HepG2 (cell line): ENCODE measurements around the gene FAM3D. TPM values are rescaled to one million over a fixed set of nuclear protein-coding genes. Genes with fewer than 3 reads are reported as not detected.

Experiments used
- ATAC-seq: fragments of 200-7000 bp; cut with Tn5 transposase; 3 replicates; pipeline ENCODE4 v1.9.1; 2020; ENCODE audit warnings: mild to moderate bottlenecking, moderate library complexity
- BruUV-seq: library from RNA; stranded (reverse); fragments of 400-500 nt; replicated peaks from 2 replicates; lab custom pipeline; 2021; lab: Mats Ljungman, UMichigan
- CTCF ChIA-PET: fragments of 300-600 bp; formaldehyde crosslinking; extraction: SDS; loops from one replicate; lab custom pipeline; 2021; ENCODE audit warnings: low total read pairs, inconsistent platforms, low intra/inter-chr PET ratio; lab: Yijun Ruan, JAX
- POLR2A ChIA-PET: fragments of 350-600 bp; sonication (Branson Sonifier 250); formaldehyde crosslinking; loops from one replicate; lab custom pipeline; 2020; ENCODE audit warnings: antibody characterized with exemption, inconsistent platforms; lab: Yijun Ruan, JAX
- DNase-seq: peaks from one replicate; pipeline ENCODE4 v3.0.0-alpha.2; 2015; ENCODE audit warnings: low spot score
- FAIRE-seq: peaks from 3 replicates; lab custom pipeline; 2011; peaks lifted over from hg19 to GRCh38; lab: Jason Lieb, UNC
- H2AFZ ChIP-seq: one replicate; pipeline ENCODE4 v1.6.1; 2011; ENCODE audit warnings: low read length, inconsistent platforms
- H3K27ac ChIP-seq: fragments of 300-600 bp; 3 replicates; pipeline ENCODE4 v1.8.0; 2011; ENCODE audit warnings: mixed run types, mild to moderate bottlenecking, mixed read lengths, low read length, inconsistent platforms; ENCODE audit not compliant: insufficient read depth; ENCODE audit errors: extremely low read length
- H3K27me3 ChIP-seq, 2 experiments: fragments of 200-600 bp in 1 of 2; 2 replicates in 1 of 2; 3 replicates in 1 of 2; pipeline versions ENCODE4 v1.6.0 to v1.8.0; 2011; ENCODE audit warnings: low read length in 2 of 2, mild to moderate bottlenecking in 2 of 2, moderate library complexity in 2 of 2, inconsistent platforms in 1 of 2; ENCODE audit not compliant: insufficient read depth in 2 of 2, control insufficient read depth in 1 of 2
- H3K36me3 ChIP-seq, 2 experiments: fragments of 200-600 bp in 1 of 2; replicated peaks in 1 of 2; 2 replicates in 1 of 2; 3 replicates in 1 of 2; pipeline versions ENCODE4 v1.5.1 to v1.8.0; 2011; ENCODE audit warnings: low read length in 2 of 2, inconsistent platforms in 1 of 2; ENCODE audit not compliant: insufficient read depth in 2 of 2, control insufficient read depth in 1 of 2
- H3K4me1 ChIP-seq: 2 replicates; pipeline ENCODE4 v1.5.1; 2012; ENCODE audit warnings: low read length, inconsistent platforms; ENCODE audit not compliant: insufficient read depth
- H3K4me2 ChIP-seq: 2 replicates; pipeline ENCODE4 v1.6.0; 2011; ENCODE audit warnings: low read depth, low read length, inconsistent platforms
- H3K4me3 ChIP-seq, 3 experiments: fragments of 200-600 bp in 1 of 3; sonication (generic), shearing (Covaris generic) in 1 of 3; replicated peaks in 1 of 3; 2 replicates each; pipeline ENCODE4 v1.5.1; 2011 to 2016; ENCODE audit warnings: low read length in 3 of 3, inconsistent platforms in 2 of 3, low read depth in 2 of 3, mild to moderate bottlenecking in 2 of 3, control low read depth in 1 of 3, mixed read lengths in 1 of 3; ENCODE audit not compliant: insufficient read depth in 1 of 3
- H3K79me2 ChIP-seq: one replicate; pipeline ENCODE4 v1.6.1; 2011; ENCODE audit warnings: low read length, inconsistent platforms; ENCODE audit not compliant: insufficient read depth
- H3K9ac ChIP-seq: 2 replicates; pipeline ENCODE4 v1.6.0; 2011; ENCODE audit warnings: mild to moderate bottlenecking, low read depth, low read length, inconsistent platforms; ENCODE audit not compliant: insufficient read depth
- H3K9me3 ChIP-seq: 2 replicates; pipeline ENCODE4 v1.5.1; 2012; ENCODE audit warnings: mild to moderate bottlenecking, low read length
- H4K20me1 ChIP-seq: 2 replicates; pipeline ENCODE4 v1.6.0; 2011; ENCODE audit warnings: inconsistent platforms, mild to moderate bottlenecking, low read length, moderate library complexity; ENCODE audit not compliant: insufficient read depth
- AHR ChIP-seq: IDR thresholded peaks from 2 replicates; pipeline ENCODE4 v1.6.1; 2018; ENCODE audit warnings: missing genetic modification reagents, missing compliant biosample characterization
- ATAD3A ChIP-seq: sonication (generic); formaldehyde crosslinking; IDR thresholded peaks from 2 replicates; pipeline ENCODE4 v1.4.0; 2020; ENCODE audit warnings: missing genetic modification reagents
- BORCS8-MEF2B ChIP-seq: sonication (generic); formaldehyde crosslinking; IDR thresholded peaks from 2 replicates; pipeline ENCODE4 v1.8.0; 2022; ENCODE audit warnings: mild to moderate bottlenecking, missing genetic modification reagents
- HNF1B ChIP-seq: sonication (generic); formaldehyde crosslinking; IDR thresholded peaks from 2 replicates; pipeline ENCODE4 v1.5.1; 2020; ENCODE audit warnings: mild to moderate bottlenecking, moderate library complexity, missing genetic modification reagents
- SMC3 ChIP-seq: IDR thresholded peaks from 2 replicates; pipeline ENCODE4 v1.6.1; 2011; ENCODE audit warnings: low read length, improper control_type of control experiment
- ZC3H13 ChIP-seq: sonication (generic); formaldehyde crosslinking; IDR thresholded peaks from 2 replicates; pipeline ENCODE4 v1.8.1; 2023; ENCODE audit warnings: mild to moderate bottlenecking, missing genetic modification reagents, moderate library complexity
- ZFP62 ChIP-seq: sonication (generic); formaldehyde crosslinking; IDR thresholded peaks from 2 replicates; pipeline ENCODE4 v1.4.0; 2020; ENCODE audit warnings: missing genetic modification reagents
- ZMYM3 ChIP-seq: sonication (generic); formaldehyde crosslinking; IDR thresholded peaks from 2 replicates; pipeline ENCODE4 v1.5.1; 2020; ENCODE audit warnings: mild to moderate bottlenecking, missing genetic modification reagents
- ZNF12 ChIP-seq: sonication (generic); formaldehyde crosslinking; IDR thresholded peaks from 2 replicates; pipeline ENCODE4 v1.5.0; 2020; ENCODE audit warnings: missing genetic modification reagents
- ZNF234 ChIP-seq: sonication (generic); formaldehyde crosslinking; conservative IDR thresholded peaks from 2 replicates; pipeline ENCODE4 v1.5.1; 2020; ENCODE audit warnings: mild to moderate bottlenecking, missing genetic modification reagents
- ZNF530 ChIP-seq: sonication (generic); formaldehyde crosslinking; IDR thresholded peaks from 2 replicates; pipeline ENCODE4 v1.5.0; 2020; ENCODE audit warnings: low read depth, mild to moderate bottlenecking, missing genetic modification reagents
- ZNF672 ChIP-seq: sonication (generic); formaldehyde crosslinking; IDR thresholded peaks from 2 replicates; pipeline ENCODE4 v1.8.1; 2022; ENCODE audit warnings: missing genetic modification reagents
- ZNF7 ChIP-seq: IDR thresholded peaks from 2 replicates; pipeline ENCODE4 v1.6.1; 2016; ENCODE audit warnings: missing biosample characterization, missing genetic modification reagents
- ZNF737 ChIP-seq: sonication (generic); formaldehyde crosslinking; IDR thresholded peaks from 2 replicates; pipeline ENCODE4 v1.5.0; 2020; ENCODE audit warnings: missing genetic modification reagents, mild to moderate bottlenecking, borderline replicate concordance
- ZSCAN31 ChIP-seq: sonication (generic); formaldehyde crosslinking; IDR thresholded peaks from 2 replicates; pipeline ENCODE4 v1.5.0; 2020; ENCODE audit warnings: low read depth, mild to moderate bottlenecking, missing genetic modification reagents
- ZSCAN5A ChIP-seq: sonication (generic); formaldehyde crosslinking; IDR thresholded peaks from 2 replicates; pipeline ENCODE4 v1.8.0; 2022; ENCODE audit warnings: mild to moderate bottlenecking, missing genetic modification reagents, borderline replicate concordance
- WGBS: methylation state at CpG from one replicate; pipeline ENCODE4 v1.1.6; 2017; ENCODE audit warnings: low lambda C conversion rate; 5-methylcytosine and 5-hydroxymethylcytosine counted together
- in situ Hi-C: cut with HindIII; loops from 2 replicates; pipeline ENCODE4 v1.10.0; 2017; ENCODE audit warnings: low pct_unique_long_range_greater_than_20kb; ENCODE audit not compliant: extremely low pct_ligation_motif_present
- intact Hi-C: fragments of 100-400 bp; cut with micrococcal nuclease; formaldehyde crosslinking; loops from one replicate; pipeline ENCODE4 v1.10.0; 2022; ENCODE audit not compliant: unreplicated experiment
- polyA plus RNA-seq, 8 experiments: library from polyadenylated mRNA; depleted of rRNA in 3 of 8; stranded (reverse) in 7 of 8; unstranded in 1 of 8; fragments of >200 nt; fragmentation: Illumina TruSeq in 4 of 8; extraction: Trizol in 4 of 8; gene quantifications; 2 replicates each; pipeline versions ENCODE4 v1.2.1 to v1.2.3, GENCODE V29; 2011 to 2016; ENCODE audit warnings: low read depth in 4 of 8, missing spikeins in 1 of 8, mixed read lengths in 1 of 8; ENCODE audit not compliant: insufficient read depth in 1 of 8
- total RNA-seq, 5 experiments: library from RNA; depleted of rRNA; stranded (reverse); fragments of >200 nt; fragmentation: Illumina TruSeq; extraction: Trizol; gene quantifications; 2 replicates each; pipeline ENCODE4 v1.2.3, GENCODE V29; 2016; ENCODE audit warnings: low read depth in 1 of 5
- TF ChIP-seq, protein P1 (sequence below): sonication (generic); formaldehyde crosslinking; IDR thresholded peaks from 2 replicates; pipeline ENCODE4 v1.5.0; 2020; ENCODE audit warnings: missing genetic modification reagents
- TF ChIP-seq, protein P2 (sequence below): sonication (generic); formaldehyde crosslinking; IDR thresholded peaks from 2 replicates; pipeline ENCODE4 v1.4.0; 2020; ENCODE audit warnings: mild to moderate bottlenecking, low read depth, missing genetic modification reagents
- TF ChIP-seq, protein P3 (sequence below): IDR thresholded peaks from 2 replicates; pipeline ENCODE4 v1.6.1; 2018; ENCODE audit warnings: missing genetic modification reagents, mild to moderate bottlenecking, missing compliant biosample characterization

FAM3D gene
- total and polyA plus RNA-seq, 2 of the 13 experiments (the other 11 are each of a cell fraction or from before 2014, with no cell fraction given) = not detected

GRCh38 chr3:58645726-58646125 lies 20.8 kb downstream of the FAM3D start (continued):
- TF ChIP-seq, protein P1, sequence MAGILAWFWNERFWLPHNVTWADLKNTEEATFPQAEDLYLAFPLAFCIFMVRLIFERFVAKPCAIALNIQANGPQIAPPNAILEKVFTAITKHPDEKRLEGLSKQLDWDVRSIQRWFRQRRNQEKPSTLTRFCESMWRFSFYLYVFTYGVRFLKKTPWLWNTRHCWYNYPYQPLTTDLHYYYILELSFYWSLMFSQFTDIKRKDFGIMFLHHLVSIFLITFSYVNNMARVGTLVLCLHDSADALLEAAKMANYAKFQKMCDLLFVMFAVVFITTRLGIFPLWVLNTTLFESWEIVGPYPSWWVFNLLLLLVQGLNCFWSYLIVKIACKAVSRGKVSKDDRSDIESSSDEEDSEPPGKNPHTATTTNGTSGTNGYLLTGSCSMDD (CRISPR knock-in tag) = no peak
- TF ChIP-seq SMC3 (no peak), ZSCAN31 (CRISPR knock-in tag) (no peak)
- TF ChIP-seq, all 625 proteins: peak for 0

DNA sequence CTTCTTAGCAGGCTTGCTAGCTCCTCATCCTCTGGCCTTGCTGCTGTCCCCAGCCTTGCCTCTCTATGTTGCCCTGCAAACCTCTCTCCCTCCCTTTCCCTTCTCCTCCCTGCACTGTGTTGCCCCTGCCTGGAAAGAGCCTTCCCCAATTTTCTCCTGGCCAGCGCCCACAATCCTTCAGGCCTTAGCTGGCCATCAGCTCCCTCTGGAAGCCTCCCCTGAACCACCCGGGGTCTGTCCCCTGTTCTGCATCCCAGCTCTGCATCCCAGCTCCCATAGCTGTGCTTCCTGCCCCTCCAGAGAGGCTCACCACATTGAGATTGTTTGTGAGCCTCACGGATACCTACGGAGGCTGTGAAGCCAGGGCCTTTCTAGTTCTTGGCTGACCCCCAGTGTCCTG lies 23.7 kb downstream of the FAM3D start:
- FAIRE-seq (no peak), DNase-seq (no peak), ATAC-seq (no peak)
- Histone ChIP-seq H3K9me3 (no peaks in the 10 kb centered on the region), H3K79me2 (no peaks in the 10 kb centered on the region), H3K4me2 (no peak overlapping the region), H3K4me1 (no peaks in the 10 kb centered on the region), H2AFZ (no peak overlapping the region), H3K27ac (no peak overlapping the region), H3K27me3 (peaks cover 5 to 21% of the 10 kb centered on the region in 2 experiments; a peak in 3 of 5 replicates), H3K36me3 (no peaks in the 10 kb centered on the region), H3K4me3 (no peak overlapping the region), H4K20me1 (no peaks in the 10 kb centered on the region), H3K9ac (no peak overlapping the region)
- POLR2A ChIA-PET = no interaction called here
- intact Hi-C loops = no loop called here
- in situ Hi-C loops = loop anchor here (5.0 kb wide), 1 partner anchor 409 kb away; the partner anchor contains the start of gene CFAP20DC
- no TSS peak for BruUV-seq
- WGBS = 14% methylated on average over 4 of the region's 4 CpGs
- CTCF ChIA-PET = no interaction called here
- no peak for TF ChIP-seq BORCS8-MEF2B
- no peak for TF ChIP-seq ZNF234 (CRISPR knock-in tag)
- no peak for TF ChIP-seq ZMYM3 (CRISPR knock-in tag)
- TF ChIP-seq AHR (CRISPR knock-in tag) = no peak
- no peak for TF ChIP-seq ZFP62 (CRISPR knock-in tag)
- TF ChIP-seq ZSCAN5A (CRISPR knock-in tag) = no peak
- no peak for TF ChIP-seq ZNF7 (CRISPR knock-in tag)
- TF ChIP-seq, protein P2, sequence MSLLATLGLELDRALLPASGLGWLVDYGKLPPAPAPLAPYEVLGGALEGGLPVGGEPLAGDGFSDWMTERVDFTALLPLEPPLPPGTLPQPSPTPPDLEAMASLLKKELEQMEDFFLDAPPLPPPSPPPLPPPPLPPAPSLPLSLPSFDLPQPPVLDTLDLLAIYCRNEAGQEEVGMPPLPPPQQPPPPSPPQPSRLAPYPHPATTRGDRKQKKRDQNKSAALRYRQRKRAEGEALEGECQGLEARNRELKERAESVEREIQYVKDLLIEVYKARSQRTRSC (CRISPR knock-in tag) = no peak
- TF ChIP-seq, protein P3, sequence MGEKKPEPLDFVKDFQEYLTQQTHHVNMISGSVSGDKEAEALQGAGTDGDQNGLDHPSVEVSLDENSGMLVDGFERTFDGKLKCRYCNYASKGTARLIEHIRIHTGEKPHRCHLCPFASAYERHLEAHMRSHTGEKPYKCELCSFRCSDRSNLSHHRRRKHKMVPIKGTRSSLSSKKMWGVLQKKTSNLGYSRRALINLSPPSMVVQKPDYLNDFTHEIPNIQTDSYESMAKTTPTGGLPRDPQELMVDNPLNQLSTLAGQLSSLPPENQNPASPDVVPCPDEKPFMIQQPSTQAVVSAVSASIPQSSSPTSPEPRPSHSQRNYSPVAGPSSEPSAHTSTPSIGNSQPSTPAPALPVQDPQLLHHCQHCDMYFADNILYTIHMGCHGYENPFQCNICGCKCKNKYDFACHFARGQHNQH = no peak
- TF ChIP-seq ZNF672 (CRISPR knock-in tag) = no peak
- TF ChIP-seq HNF1B = no peak
- TF ChIP-seq ZNF530 (CRISPR knock-in tag) = no peak
- no peak for TF ChIP-seq ATAD3A (CRISPR knock-in tag)
- TF ChIP-seq ZNF737 (CRISPR knock-in tag) = no peak
- no peak for TF ChIP-seq ZC3H13 (CRISPR knock-in tag)
- TF ChIP-seq ZNF12 (CRISPR knock-in tag) = no peak
